ENCODE measurements around the gene PDZD2.

PDZD2 gene

GRCh38 chr5:31855134-31856040 lies 216.5 kb downstream of the PDZD2 start:
- in situ Hi-C loops (cut with MboI; ENCODE audit: low sequenced_read_pairs), result no loop called here

DNA sequence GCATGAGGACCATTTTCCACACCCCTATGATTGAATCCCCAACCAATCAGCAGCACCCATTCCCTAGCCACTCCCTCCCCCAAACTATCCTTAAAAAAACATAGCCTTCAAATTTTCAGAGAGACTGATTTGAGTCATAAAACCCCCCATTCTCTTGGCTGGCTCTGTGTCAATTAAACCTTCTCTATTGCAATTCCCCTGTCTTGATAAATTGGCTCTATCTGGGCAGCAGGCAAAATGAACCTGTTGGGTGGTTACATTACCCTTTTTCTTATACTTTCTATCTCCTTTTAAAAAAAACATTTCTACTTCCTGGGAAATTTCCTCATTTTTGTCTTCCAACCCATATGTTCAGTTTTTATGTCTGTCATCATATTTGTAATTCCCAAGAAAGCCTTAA lies 220.2 kb downstream of the PDZD2 start:
- in situ Hi-C loops (cut with MboI; ENCODE audit: low sequenced_read_pairs), result no loop called here

- in situ Hi-C loops (cut with MboI; ENCODE audit: low sequenced_read_pairs), result no loop called here
These were observed 221.3 kb downstream of the PDZD2 start for GRCh38 chr5:31860278-31860677.

- in situ Hi-C loops (cut with MboI; ENCODE audit: low sequenced_read_pairs), result no loop called here
These were observed 221.9 kb downstream of the PDZD2 start for GRCh38 chr5:31860726-31861433.

GRCh38 chr5:31861601-31862000 lies 222.7 kb downstream of the PDZD2 start:
- in situ Hi-C loops (cut with MboI; ENCODE audit: low sequenced_read_pairs), result no loop called here

DNA sequence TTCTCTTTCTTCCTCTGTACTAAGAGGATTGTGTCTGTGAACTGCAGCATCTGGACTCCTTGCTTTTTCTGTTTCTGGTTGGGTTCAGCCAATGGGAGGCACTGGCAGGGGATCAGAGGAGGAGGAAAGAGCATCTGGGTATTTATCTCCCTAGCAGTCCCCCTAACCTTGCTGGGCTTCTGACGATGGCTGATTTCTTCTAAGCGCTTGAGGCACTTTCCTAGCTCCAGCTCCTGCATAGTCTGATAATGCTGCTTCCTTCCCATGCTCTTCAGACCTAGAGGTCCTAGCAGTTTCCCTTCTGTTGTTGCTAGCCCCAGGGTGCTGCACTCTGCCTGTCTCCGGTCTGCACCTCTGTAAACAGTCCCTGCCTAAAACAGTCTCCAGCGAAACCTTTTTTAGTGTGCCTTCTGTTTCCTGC lies 225.1 kb downstream of the PDZD2 start:
- in situ Hi-C loops (cut with MboI; ENCODE audit: low sequenced_read_pairs), result no loop called here

GRCh38 chr5:31866166-31866565 lies 227.2 kb downstream of the PDZD2 start:
- in situ Hi-C loops (cut with MboI; ENCODE audit: low sequenced_read_pairs), result no loop called here

DNA sequence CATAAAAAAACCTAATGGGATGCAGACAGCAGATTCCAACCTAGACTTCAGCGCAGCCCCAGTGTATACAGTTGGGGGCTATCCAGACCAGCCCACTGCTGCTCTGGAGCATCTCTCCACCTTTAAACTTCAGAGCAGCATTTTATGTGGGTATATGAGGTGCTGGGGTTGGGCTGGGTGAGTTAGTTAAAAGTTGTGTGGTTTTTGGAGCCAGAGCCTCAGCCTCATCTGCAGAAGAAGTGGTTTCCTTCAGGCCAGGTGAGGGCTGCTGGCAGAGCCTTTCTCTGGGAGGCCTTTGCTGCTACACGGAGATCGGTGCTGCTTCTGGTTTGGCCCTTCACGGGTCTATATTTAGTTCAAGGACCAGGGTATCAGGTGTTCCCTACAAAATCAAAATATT lies 228.3 kb downstream of the PDZD2 start:
- in situ Hi-C loops (cut with MboI; ENCODE audit: low sequenced_read_pairs), result no loop called here

- in situ Hi-C loops (cut with MboI; ENCODE audit: low sequenced_read_pairs), result no loop called here
These were observed 241.5 kb downstream of the PDZD2 start for GRCh38 chr5:31880449-31880848.

GRCh38 chr5:31884896-31885295 lies 246.0 kb downstream of the PDZD2 start:
- in situ Hi-C loops (cut with MboI; ENCODE audit: low sequenced_read_pairs), result no loop called here

- in situ Hi-C loops (cut with MboI; ENCODE audit: low sequenced_read_pairs), result no loop called here
These were observed 247.3 kb downstream of the PDZD2 start for GRCh38 chr5:31886206-31886605.

DNA sequence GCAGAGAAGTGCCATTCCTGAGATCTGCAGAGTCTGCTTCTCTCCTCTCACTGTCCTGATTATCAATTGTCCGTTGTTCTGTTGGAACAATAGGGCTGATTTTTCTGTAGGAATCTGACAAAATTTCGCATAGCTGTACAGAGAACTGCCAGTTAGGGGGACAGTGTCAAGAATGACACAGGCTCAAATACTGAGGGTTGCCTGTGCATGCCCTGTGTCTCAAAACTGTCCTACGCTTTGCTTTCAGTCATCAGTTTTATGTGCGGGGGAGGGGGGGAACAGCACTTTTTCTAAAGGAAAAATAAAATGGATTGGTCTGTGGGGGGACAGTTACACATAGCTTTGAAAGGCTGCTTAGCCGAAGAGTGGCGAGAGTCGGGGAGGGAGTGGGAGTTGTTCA lies 248.6 kb downstream of the PDZD2 start:
- in situ Hi-C loops (cut with MboI; ENCODE audit: low sequenced_read_pairs), result no loop called here

- in situ Hi-C loops (cut with MboI; ENCODE audit: low sequenced_read_pairs), result no loop called here
These were observed 249.6 kb downstream of the PDZD2 start for GRCh38 chr5:31888564-31888963.

DNA sequence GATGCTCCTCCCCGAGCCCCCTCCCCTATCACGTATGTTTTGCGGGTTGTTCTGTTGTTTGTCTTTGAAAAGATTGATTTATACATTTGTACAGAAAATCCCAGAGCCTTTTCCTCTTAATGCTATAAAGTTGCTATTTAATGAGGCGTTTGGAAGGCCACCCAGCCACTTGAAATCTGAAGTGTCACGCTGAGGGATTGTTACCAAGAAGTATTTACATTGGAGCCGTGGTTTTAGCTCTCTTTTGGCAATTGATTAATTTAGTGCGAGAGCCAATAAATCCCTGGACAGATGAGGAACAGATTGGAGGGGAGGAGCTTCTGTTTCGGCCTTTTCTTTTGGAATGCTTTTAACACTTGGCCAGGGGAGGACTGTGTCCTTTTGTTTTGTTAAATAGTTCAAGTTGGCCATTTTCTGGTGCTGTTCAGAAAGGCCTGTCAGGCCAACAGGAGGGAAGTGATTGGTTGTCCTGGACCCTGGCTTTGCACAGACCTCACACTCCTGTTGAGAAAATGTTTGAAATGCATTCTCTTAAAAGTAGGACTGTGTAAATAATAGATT lies 250.2 kb downstream of the PDZD2 start:
- in situ Hi-C loops (cut with MboI; ENCODE audit: low sequenced_read_pairs), result no loop called here

GRCh38 chr5:31890046-31890445 lies 251.1 kb downstream of the PDZD2 start:
- in situ Hi-C loops (cut with MboI; ENCODE audit: low sequenced_read_pairs), result no loop called here

DNA sequence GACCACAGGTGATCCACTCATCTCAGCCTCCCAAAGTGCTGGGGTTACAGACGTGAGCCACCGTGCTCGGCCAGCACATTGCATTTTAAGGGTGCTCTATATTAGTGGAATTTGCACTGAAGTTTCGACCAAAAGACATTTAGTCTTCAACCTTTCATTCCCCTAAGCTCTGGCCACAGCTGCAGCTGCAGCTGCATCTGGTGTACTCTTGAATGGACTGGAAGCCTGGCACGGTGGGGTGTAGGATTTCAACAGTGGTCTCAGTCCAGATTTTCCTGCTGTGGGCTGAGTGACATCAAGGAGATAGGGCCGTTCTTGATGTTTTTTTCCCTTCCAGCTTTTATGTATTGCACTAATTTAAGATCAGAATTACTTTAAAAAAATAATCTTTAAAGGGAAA lies 255.2 kb downstream of the PDZD2 start:
- in situ Hi-C loops (cut with MboI; ENCODE audit: low sequenced_read_pairs), result no loop called here

DNA sequence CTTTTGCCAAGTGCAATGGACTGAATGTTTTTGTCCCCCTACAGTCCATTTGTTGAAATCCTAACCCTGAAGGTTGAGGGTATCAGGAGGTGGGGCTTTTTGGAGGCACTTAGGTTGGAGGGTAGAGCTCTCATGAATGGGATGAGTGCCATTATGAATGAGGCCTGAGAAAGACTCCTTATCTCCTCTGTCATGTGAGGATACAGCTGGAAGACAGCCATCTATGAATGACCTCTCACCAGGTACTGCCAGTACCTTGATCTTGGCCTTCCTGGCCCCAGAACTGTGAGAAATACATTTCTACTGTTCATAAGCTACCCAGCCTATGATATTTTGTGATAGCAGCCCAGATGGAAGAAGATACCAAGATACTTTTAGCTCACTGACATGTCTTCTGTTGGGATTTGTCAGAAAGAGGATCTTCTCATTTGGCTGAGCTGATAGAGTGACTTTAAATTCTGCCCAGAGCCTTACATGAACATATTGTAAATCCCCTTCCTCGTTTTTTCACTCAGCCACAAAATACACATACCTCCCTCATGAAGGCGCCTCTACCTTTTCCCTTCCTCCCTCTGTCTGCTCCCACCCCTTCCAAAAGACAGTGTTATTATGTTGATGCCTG lies 256.4 kb downstream of the PDZD2 start:
- in situ Hi-C loops (cut with MboI; ENCODE audit: low sequenced_read_pairs), result no loop called here

- in situ Hi-C loops (cut with MboI; ENCODE audit: low sequenced_read_pairs), result no loop called here
These were observed 259.2 kb downstream of the PDZD2 start for GRCh38 chr5:31898036-31898632.

DNA sequence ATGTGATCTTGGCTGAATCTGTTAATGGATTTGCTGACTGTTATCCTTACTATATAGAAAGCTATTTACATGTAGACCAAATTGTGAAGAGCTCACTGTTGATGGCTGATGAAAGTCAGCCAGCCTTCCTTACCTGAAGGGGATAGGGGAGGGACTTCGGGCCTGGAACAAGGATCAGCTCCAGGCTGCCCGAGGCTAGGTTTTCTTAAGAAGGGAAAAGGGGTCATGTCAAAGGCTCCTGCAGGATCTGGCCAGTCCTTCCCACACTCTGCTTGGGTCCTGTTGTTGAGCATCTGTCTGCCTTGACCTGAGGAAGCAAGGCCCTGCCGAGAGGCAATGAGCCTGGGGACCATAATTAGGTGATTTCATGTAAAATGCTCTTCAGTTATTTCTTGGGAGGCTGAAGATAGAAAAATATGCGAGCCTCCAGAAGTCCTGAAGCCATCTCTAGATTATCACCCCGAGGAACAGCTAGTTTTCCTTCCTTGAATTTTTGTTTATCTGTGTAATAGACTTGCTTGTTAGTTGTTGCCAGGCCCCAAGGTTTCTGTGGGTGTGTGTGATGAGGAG lies 261.4 kb downstream of the PDZD2 start:
- in situ Hi-C loops (cut with MboI; ENCODE audit: low sequenced_read_pairs), result no loop called here

DNA sequence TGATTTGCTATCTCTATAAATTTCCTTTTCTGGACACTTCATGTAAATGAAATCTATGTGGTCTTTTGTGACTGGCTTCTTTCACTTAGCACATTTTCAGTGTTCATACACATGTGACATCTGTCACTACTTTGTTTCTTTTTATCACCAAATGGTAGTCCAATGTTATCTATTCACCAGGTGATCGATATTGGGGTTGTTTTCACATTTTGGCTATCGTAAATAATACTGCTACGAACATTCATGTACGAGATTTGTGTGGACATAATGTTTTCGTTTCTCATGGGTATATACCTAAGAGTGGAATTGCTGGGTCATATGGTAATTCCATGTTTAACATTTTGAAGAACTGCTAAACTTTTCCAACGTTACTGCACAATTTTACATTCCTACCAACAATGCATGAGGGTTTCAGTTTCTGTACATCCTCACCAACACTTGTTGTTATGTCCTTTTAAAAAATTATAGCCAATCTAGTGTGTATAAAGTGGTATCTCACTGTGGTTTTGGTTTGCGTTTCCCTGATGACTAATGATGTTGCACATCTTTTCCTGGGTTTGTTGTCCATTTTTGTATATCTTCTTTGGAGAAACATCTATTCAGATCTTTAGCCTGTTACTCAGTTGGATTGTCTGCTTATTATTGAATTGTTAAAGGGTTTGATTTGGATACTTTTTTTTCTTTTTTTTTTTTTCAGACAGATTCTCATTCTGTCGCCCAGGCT lies 263.0 kb downstream of the PDZD2 start:
- in situ Hi-C loops (cut with MboI; ENCODE audit: low sequenced_read_pairs), result no loop called here

Measured in HL-60/S4 (cell line).